Measurements from ENCODE around the gene CNOT6.
"Not testable (repeated sequence)": the region's sequence is repeated elsewhere in the genome, so short reads cannot be mapped to it uniquely, and the experiment has no call there.

Gene CNOT6

DNA sequence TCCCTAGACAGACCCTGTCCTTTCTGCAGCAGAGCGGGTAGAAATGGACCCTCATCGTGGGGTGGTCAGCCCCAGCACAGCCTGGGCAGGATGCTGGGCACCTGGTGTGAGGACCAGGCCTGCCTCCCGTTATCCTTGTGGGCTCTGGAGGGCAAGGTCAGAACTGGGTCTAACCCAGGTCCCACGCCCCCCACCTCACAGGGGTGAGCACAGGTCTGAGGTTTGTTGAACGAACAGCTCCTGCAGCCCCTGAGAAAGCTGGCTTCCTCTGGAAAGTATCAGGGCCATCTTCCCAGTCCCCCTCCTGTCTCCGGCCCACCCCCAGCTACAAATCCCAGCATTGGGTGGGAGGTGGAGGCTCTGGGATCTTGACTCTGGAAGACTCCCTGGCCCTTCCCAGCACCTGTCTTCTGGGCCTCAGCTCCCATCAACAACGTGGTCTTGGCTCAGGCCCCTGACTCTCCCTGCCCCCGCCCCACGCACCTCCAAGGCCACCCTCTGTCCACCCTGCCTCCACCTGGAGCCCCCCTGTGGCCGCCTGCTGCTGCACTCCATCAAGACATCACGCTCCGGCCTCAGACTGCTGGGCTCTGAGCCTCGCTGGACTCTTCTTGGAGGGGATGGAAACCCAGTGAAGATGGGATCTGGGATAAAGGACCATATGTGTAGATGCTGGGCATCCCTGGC is 30.1 kb upstream of the CNOT6 start:
- WGBS, 2 experiments: 84% methylated on average over 13 of the region's 13 CpGs
- Histone ChIP-seq H3K27ac (ENCODE audit: insufficient read depth, low read depth, low read length, poor library complexity, severe bottlenecking) (no peak overlapping the region), H3K27me3 (ENCODE audit: control insufficient read depth, insufficient read depth, low read length, poor library complexity, severe bottlenecking) (no peaks in the 10 kb centered on the region), H3K9me3 (ENCODE audit: control insufficient read depth, low read length) (no peaks in the 10 kb centered on the region), H3K4me3 (ENCODE audit: insufficient read depth, low read depth, low read length) (no peak overlapping the region), H3K36me3 (ENCODE audit: control insufficient read depth, insufficient read depth, low read length) (no peaks in the 10 kb centered on the region), H3K4me1 (ENCODE audit: control insufficient read depth, insufficient read depth, low read length) (no peaks in the 10 kb centered on the region)

DNA sequence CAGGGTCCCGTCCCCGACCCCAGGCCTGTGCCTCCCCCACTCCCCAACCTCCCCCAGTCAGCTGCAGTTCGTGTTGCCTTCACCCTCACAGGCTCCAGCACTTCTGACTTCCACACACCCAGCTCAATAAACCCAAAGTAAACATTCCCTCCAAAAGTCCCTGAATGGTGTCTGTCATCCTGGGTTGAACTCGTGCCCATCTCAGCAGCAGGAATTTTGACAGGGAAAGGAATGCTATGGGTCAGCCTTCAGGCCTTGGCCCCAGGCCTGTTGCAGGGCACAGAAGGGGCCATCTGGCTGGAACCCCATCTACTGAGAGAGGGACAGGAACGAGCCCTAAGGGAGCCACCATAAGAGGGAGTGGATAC is 29.6 kb upstream of the CNOT6 start:
- H3K4me1 ChIP-seq (ENCODE audit: control insufficient read depth, insufficient read depth, low read length): no peaks in the 10 kb centered on the region
- no peaks in the 10 kb centered on the region for H3K36me3 ChIP-seq (ENCODE audit: control insufficient read depth, insufficient read depth, low read length)
- no peaks in the 10 kb centered on the region for H3K9me3 ChIP-seq (ENCODE audit: control insufficient read depth, low read length)
- no peak overlapping the region for H3K4me3 ChIP-seq (ENCODE audit: insufficient read depth, low read depth, low read length)
- H3K27ac ChIP-seq (ENCODE audit: insufficient read depth, low read depth, low read length, poor library complexity, severe bottlenecking): no peak overlapping the region
- 91% methylated on average over 5 of the region's 5 CpGs for WGBS, 2 experiments
- no peaks in the 10 kb centered on the region for H3K27me3 ChIP-seq (ENCODE audit: control insufficient read depth, insufficient read depth, low read length, poor library complexity, severe bottlenecking)

DNA sequence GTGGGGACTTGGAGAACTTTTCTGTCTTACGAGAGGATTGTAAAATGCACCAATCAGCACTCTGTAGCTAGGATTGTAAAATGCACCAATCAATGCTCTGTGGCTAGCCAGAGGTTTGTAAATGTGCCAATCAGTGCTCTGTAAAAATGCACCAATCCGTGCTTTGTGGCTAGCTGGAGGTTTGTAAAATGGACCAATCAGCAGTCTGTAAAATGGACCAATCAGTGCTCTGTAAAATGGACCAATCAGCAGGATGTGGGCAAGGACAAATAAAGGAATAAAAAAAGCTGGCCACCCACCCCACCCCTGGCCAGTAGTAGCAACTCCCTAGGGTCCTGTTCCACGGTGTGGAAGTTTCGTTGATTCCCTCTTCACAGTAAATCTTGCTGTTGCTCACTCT is 29.1 kb upstream of the CNOT6 start:
- H3K4me1 ChIP-seq (ENCODE audit: control insufficient read depth, insufficient read depth, low read length); H3K27me3 ChIP-seq (ENCODE audit: control insufficient read depth, insufficient read depth, low read length, poor library complexity, severe bottlenecking); H3K27ac ChIP-seq (ENCODE audit: insufficient read depth, low read depth, low read length, poor library complexity, severe bottlenecking); H3K9me3 ChIP-seq (ENCODE audit: control insufficient read depth, low read length); H3K4me3 ChIP-seq (ENCODE audit: insufficient read depth, low read depth, low read length); H3K36me3 ChIP-seq (ENCODE audit: control insufficient read depth, insufficient read depth, low read length): not testable (repeated sequence)
- WGBS, 2 experiments: 93 to 94% methylated on average over 4 of the region's 4 CpGs

DNA sequence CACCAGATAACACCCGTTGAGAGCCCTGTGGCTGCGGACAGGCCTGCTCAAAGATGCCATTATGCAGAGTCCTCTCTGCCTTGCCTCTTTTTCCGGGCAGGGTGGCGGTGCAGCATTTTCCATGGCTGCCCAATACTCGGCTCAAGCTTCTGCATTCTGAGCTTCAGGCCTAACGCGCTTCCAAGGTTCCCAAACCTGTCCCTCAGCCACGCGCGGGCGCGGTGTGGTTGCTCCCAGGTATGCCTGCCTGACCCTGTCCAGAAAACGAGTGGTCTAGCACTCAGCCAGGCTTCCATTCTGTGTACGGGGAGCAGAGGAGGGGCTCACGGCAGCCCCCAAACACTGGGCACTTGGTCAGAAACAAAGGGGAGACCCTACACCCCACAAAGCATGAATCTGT is 27.9 kb upstream of the CNOT6 start:
- 92 to 93% methylated on average over 15 of the region's 15 CpGs for WGBS, 2 experiments
- Histone ChIP-seq H3K27me3 (ENCODE audit: control insufficient read depth, insufficient read depth, low read length, poor library complexity, severe bottlenecking) (no peaks in the 10 kb centered on the region), H3K4me3 (ENCODE audit: insufficient read depth, low read depth, low read length) (no peak overlapping the region), H3K9me3 (ENCODE audit: control insufficient read depth, low read length) (no peaks in the 10 kb centered on the region), H3K4me1 (ENCODE audit: control insufficient read depth, insufficient read depth, low read length) (no peaks in the 10 kb centered on the region), H3K27ac (ENCODE audit: insufficient read depth, low read depth, low read length, poor library complexity, severe bottlenecking) (no peak overlapping the region), H3K36me3 (ENCODE audit: control insufficient read depth, insufficient read depth, low read length) (no peaks in the 10 kb centered on the region)

DNA sequence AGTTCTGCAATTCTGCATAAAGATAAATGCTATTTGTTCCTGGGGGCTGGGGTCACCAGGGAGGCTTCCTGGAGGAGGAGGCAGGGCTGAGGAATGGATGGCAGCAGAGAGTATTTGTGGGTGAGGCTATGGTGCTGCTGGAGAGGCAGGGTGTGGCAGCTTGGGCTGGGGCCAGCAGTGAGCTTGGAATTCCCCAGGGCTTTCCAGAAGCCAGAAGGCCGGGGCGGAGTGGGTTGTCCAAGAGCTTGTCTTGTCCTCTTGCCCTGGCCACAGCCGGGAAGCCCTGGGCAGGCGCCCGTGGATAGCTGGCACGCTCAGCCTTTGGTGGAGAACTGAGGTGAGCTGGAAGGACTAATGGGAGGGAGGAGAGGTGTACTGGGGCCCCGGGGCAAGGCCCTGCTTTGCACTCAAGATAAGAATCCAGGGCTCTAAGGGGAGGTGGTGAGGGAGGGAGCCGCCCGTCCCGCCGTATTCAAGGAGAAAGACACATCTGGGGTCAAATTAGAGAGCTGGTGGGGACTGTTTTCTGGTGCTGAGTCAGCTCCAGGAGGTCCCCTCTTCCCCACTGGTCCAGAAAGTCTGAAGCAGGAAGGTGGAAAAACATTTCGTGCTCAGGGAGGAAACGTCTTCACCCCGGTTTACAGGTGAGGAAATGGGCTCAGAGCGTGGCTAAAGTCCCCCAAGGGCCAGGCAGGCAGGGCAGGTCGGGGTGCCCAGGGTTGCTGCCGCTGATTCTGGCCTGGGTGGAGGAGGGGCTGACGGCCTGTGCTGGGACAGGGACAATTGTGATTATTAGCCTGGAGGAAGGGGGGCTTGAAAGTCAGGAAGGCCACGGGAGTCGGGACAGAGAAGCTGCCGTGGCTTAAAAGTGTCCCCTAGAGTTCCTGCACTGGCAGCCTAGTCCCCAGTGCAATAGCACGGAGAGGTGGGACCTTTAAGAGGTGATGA is 26.9 kb upstream of the CNOT6 start:
- Histone ChIP-seq H3K27ac (ENCODE audit: insufficient read depth, low read depth, low read length, poor library complexity, severe bottlenecking) (no peak overlapping the region), H3K9me3 (ENCODE audit: control insufficient read depth, low read length) (no peaks in the 10 kb centered on the region), H3K4me1 (ENCODE audit: control insufficient read depth, insufficient read depth, low read length) (no peaks in the 10 kb centered on the region), H3K36me3 (ENCODE audit: control insufficient read depth, insufficient read depth, low read length) (no peaks in the 10 kb centered on the region), H3K4me3 (ENCODE audit: insufficient read depth, low read depth, low read length) (no peak overlapping the region), H3K27me3 (ENCODE audit: control insufficient read depth, insufficient read depth, low read length, poor library complexity, severe bottlenecking) (no peaks in the 10 kb centered on the region)
- 86 to 87% methylated on average over 22 of the region's 22 CpGs for WGBS, 2 experiments

DNA sequence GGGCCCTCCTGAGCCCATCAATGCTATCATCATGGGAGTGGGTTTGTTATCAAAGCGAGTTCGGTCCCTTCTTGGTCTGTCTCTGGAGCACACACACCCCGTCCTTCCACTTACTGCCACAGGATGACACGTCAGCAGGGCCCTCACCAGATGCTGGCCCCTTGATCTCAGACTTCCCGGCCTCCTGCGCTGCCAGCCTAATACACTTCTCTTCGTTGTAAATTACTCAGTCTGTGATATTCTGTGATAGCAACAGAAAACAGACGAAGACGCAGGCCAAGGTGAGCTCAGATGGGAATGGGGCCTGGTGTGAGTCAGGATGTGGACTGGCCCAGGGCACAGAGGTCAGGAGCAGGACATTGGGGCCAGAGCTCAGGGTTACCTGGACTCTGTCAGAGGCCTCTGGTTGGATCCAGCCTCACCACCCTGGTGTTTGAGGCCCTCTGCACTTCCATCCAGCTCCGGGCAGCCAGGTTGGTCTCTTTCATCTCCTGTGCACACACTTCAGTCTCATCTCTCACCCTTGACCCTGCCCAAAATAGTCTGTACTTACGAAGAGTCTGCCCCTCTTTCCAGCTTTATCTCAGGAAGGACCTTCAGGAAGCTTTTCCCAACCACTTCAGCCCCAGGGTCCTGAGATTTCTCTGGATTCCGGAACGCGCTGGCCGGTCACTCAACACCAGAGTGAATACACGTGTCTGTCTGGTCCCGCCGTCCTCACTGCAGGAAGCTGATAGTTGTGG is 26.0 kb upstream of the CNOT6 start:
- no peaks in the 10 kb centered on the region for H3K27me3 ChIP-seq (ENCODE audit: control insufficient read depth, insufficient read depth, low read length, poor library complexity, severe bottlenecking)
- no peak overlapping the region for H3K4me3 ChIP-seq (ENCODE audit: insufficient read depth, low read depth, low read length)
- 92 to 95% methylated on average over 18 of the region's 18 CpGs for whole genome bisulfite sequencing, 2 experiments
- no peaks in the 10 kb centered on the region for H3K4me1 ChIP-seq (ENCODE audit: control insufficient read depth, insufficient read depth, low read length)
- no peaks in the 10 kb centered on the region for H3K9me3 ChIP-seq (ENCODE audit: control insufficient read depth, low read length)
- H3K27ac ChIP-seq (ENCODE audit: insufficient read depth, low read depth, low read length, poor library complexity, severe bottlenecking): no peak overlapping the region
- no peaks in the 10 kb centered on the region for H3K36me3 ChIP-seq (ENCODE audit: control insufficient read depth, insufficient read depth, low read length)

DNA sequence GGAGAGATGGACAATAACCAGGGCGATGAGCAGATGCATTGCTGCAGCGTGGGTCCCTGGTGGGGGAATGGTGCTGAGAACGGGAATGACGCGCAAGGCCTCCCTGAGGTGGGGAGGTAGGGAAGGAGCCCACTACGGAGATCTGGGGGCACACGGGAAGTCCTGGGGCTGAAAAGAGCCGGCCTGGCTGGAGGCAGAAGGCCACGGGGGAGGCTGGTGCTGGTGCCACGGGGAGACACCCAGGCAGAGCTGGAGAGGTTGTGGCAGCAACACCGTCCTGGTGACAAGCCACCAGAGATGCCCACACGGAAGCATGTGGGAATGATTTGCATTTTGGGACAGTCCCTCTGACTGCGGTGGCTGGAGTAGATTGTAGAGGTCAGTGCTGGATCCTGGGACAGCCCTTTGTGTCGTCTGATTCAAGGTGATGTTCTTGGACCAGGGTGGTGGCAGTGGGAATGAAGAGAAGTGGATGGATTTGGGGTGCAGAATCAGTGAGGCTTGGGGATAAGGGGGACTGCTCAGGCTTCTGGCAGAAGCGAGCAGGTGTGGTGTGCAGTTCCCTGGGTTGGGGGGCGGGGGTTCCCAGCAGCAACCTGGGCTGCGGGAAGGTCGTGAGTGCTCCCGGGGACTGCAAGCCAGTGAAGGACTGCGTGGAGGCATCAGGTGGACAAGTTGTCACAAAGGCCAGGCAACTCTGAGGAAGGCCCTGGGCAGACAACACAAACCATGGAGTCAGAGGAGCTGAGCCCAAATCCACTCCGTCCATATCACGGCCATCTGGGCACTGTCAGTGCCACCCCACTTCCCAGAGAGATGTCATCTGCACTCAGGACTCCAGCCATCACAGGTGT is 25.2 kb upstream of the CNOT6 start:
- H3K27me3 ChIP-seq (ENCODE audit: control insufficient read depth, insufficient read depth, low read length, poor library complexity, severe bottlenecking): no peaks in the 10 kb centered on the region
- no peaks in the 10 kb centered on the region for H3K36me3 ChIP-seq (ENCODE audit: control insufficient read depth, insufficient read depth, low read length)
- WGBS, 2 experiments: 93 to 94% methylated on average over 22 of the region's 22 CpGs
- no peak overlapping the region for H3K4me3 ChIP-seq (ENCODE audit: insufficient read depth, low read depth, low read length)
- H3K4me1 ChIP-seq (ENCODE audit: control insufficient read depth, insufficient read depth, low read length): no peaks in the 10 kb centered on the region
- no peak overlapping the region for H3K27ac ChIP-seq (ENCODE audit: insufficient read depth, low read depth, low read length, poor library complexity, severe bottlenecking)
- no peaks in the 10 kb centered on the region for H3K9me3 ChIP-seq (ENCODE audit: control insufficient read depth, low read length)

DNA sequence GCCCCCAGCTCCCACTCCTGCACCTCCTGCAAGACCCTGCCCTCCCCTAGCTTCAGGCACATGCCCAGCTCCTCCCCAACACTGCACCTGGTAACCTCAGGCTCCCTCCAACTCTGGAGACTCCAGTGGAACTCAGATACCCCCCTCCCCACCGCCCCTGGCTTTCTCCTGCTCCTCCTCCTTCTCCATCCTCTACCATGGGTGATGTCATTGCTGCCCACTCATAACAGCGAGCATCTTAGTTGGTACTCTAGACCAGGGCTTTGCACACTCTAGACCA is 24.7 kb upstream of the CNOT6 start:
- no peak overlapping the region for H3K4me3 ChIP-seq (ENCODE audit: insufficient read depth, low read depth, low read length)
- H3K36me3 ChIP-seq (ENCODE audit: control insufficient read depth, insufficient read depth, low read length): no peaks in the 10 kb centered on the region
- no peaks in the 10 kb centered on the region for H3K9me3 ChIP-seq (ENCODE audit: control insufficient read depth, low read length)
- H3K27me3 ChIP-seq (ENCODE audit: control insufficient read depth, insufficient read depth, low read length, poor library complexity, severe bottlenecking): no peaks in the 10 kb centered on the region
- H3K4me1 ChIP-seq (ENCODE audit: control insufficient read depth, insufficient read depth, low read length): no peaks in the 10 kb centered on the region
- no peak overlapping the region for H3K27ac ChIP-seq (ENCODE audit: insufficient read depth, low read depth, low read length, poor library complexity, severe bottlenecking)
- WGBS, 2 experiments: 86 to 91% methylated on average over 2 of the region's 2 CpGs

DNA sequence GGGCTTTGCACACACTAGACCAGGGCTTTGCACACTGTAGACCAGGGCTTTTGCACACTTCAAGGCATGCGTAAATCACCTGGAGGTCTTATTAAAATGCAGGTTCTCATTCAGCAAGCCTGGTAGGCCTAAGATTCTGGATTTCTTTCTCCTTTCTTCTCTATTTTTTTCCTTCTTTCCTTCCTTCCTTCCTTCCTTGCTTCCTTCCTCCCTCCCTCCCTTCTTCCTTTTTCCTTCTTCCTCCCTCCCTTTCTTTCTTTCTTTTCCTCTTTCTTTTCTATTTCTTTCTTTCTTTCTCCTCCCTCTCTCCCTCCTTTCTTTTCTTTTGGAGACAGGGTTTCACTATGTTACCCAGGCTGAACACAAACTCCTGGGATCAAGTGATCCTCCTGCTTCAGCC is 24.3 kb upstream of the CNOT6 start:
- Histone ChIP-seq H3K36me3 (ENCODE audit: control insufficient read depth, insufficient read depth, low read length) (no peaks in the 10 kb centered on the region), H3K4me3 (ENCODE audit: insufficient read depth, low read depth, low read length) (no peak overlapping the region), H3K9me3 (ENCODE audit: control insufficient read depth, low read length) (no peaks in the 10 kb centered on the region), H3K4me1 (ENCODE audit: control insufficient read depth, insufficient read depth, low read length) (no peaks in the 10 kb centered on the region), H3K27ac (ENCODE audit: insufficient read depth, low read depth, low read length, poor library complexity, severe bottlenecking) (no peak overlapping the region), H3K27me3 (ENCODE audit: control insufficient read depth, insufficient read depth, low read length, poor library complexity, severe bottlenecking) (no peaks in the 10 kb centered on the region)
- 87 to 93% methylated on average over 1 of the region's 1 CpG for WGBS, 2 experiments
